T-cell (primary cell): ENCODE data around the gene TARBP1. TPM values are rescaled to one million over a fixed set of nuclear protein-coding genes. Genes with fewer than 3 reads are reported as not detected.
"Not testable (repeated sequence)": the region's sequence is repeated elsewhere in the genome, so short reads cannot be mapped to it uniquely, and the experiment has no call there.

Source experiments
- ATAC-seq, 4 experiments: fragments of 200-7000 bp in 3 of 4; fragments of 150-1000 bp in 1 of 4; cut with Tn5 transposase; replicated peaks in 1 of 4; 1 replicate in 3 of 4; 2 replicates in 1 of 4; pipeline ENCODE4 v1.10.0; 2021; ENCODE audit warnings: moderate library complexity in 3 of 4, mild to moderate bottlenecking in 2 of 4, moderate number of reproducible peaks in 1 of 4
- CTCF ChIA-PET, 2 donors: fragments of 300-600 bp; sonication (Branson Sonifier 250); formaldehyde crosslinking; loops; one replicate each; lab custom pipeline; 2022; ENCODE audit warnings: antibody characterized with exemption in 2 of 2; lab: Charles Lee
- POLR2A ChIA-PET, 2 donors: fragments of 300-600 bp; sonication (Branson Sonifier 250); formaldehyde crosslinking; loops; one replicate each; lab custom pipeline; 2022; ENCODE audit warnings: antibody characterized with exemption in 2 of 2; lab: Charles Lee
- DNase-seq, 35 experiments: peaks; one replicate each; pipeline versions ENCODE4 v3.0.0 to v3.0.0-alpha.2; 2013 to 2023
- H3K27ac ChIP-seq: one replicate; pipeline ENCODE4 v1.5.1; 2013; ENCODE audit warnings: low read length
- H3K27me3 ChIP-seq, 2 experiments: replicated peaks in 1 of 2; 1 replicate in 1 of 2; 2 replicates in 1 of 2; pipeline versions ENCODE4 v1.6.1 to v1.7.0; 2013; ENCODE audit warnings: low read length in 1 of 2, mixed read lengths in 1 of 2; ENCODE audit not compliant: control insufficient read depth in 2 of 2, insufficient read depth in 2 of 2; ENCODE audit errors: extremely low read depth in 1 of 2
- H3K36me3 ChIP-seq, 2 donors: 1 replicate in 1 of 2; 2 replicates in 1 of 2; pipeline versions ENCODE4 v1.6.1 to v1.7.0; 2013; ENCODE audit warnings: low read length in 1 of 2; ENCODE audit not compliant: control insufficient read depth in 2 of 2, insufficient read depth in 1 of 2; ENCODE audit errors: extremely low read depth in 1 of 2
- H3K4me1 ChIP-seq, 2 experiments: 1 replicate in 1 of 2; 2 replicates in 1 of 2; pipeline versions ENCODE4 v1.6.1 to v1.7.0; 2013; ENCODE audit warnings: low read length in 2 of 2, mixed read lengths in 1 of 2; ENCODE audit not compliant: insufficient read depth in 2 of 2, control insufficient read depth in 1 of 2; ENCODE audit errors: extremely low read depth in 1 of 2
- H3K4me3 ChIP-seq, 2 donors: 1 replicate in 1 of 2; 2 replicates in 1 of 2; pipeline versions ENCODE4 v1.5.1 to v1.7.0; 2013; ENCODE audit warnings: mild to moderate bottlenecking in 2 of 2, low read length in 1 of 2, moderate library complexity in 1 of 2; ENCODE audit not compliant: control insufficient read depth in 1 of 2; ENCODE audit errors: extremely low read depth in 1 of 2
- H3K9me3 ChIP-seq: 2 replicates; pipeline ENCODE4 v1.7.0; 2013
- H3K27ac Mint-ChIP-seq, 2 donors: one replicate each; pipeline ENCODE4 v1.8.0; 2020 to 2021; ENCODE audit warnings: mild to moderate bottlenecking in 2 of 2, mixed read lengths in 2 of 2
- H3K27me3 Mint-ChIP-seq, 2 donors: one replicate each; pipeline ENCODE4 v1.8.0; 2021 to 2022; ENCODE audit warnings: mixed read lengths in 2 of 2
- H3K36me3 Mint-ChIP-seq: one replicate; pipeline ENCODE4 v1.8.0; 2021; ENCODE audit warnings: mixed read lengths
- H3K4me1 Mint-ChIP-seq, 3 donors: one replicate each; pipeline ENCODE4 v1.8.0; 2020 to 2022; ENCODE audit warnings: mixed read lengths in 3 of 3, mild to moderate bottlenecking in 1 of 3
- H3K4me3 Mint-ChIP-seq, 3 donors: one replicate each; pipeline ENCODE4 v1.8.0; 2020 to 2022; ENCODE audit warnings: mild to moderate bottlenecking in 3 of 3, mixed read lengths in 3 of 3, moderate library complexity in 3 of 3
- H3K9me3 Mint-ChIP-seq, 3 donors: one replicate each; pipeline ENCODE4 v1.8.0; 2020 to 2022; ENCODE audit warnings: mixed read lengths in 3 of 3
- WGBS: methylation state at CpG from one replicate; pipeline ENCODE4 v1.1.5; 2013; ENCODE audit warnings: missing lambda C conversion rate; ENCODE audit not compliant: insufficient coverage; 5-methylcytosine and 5-hydroxymethylcytosine counted together
- total RNA-seq, 35 experiments: library from RNA in 6 of 35; stranded (reverse) in 6 of 35; fragments of 120-200 nt in 1 of 35; gene quantifications; one replicate each; pipeline versions ENCODE4 v1.2.1 to v1.2.4 and lab custom pipeline; 2013 to 2026

The TARBP1 gene
- total RNA-seq, 5 donors from 2014 or later (not counting 1 experiment from before 2014, with no cell fraction given): 33.9 to 60.7 (median 40.6) TPM

GRCh38 chr1:234368320-234369032, 110.5 kb downstream of the TARBP1 start:
- no peak overlapping the region for H3K4me3 ChIP-seq
- CTCF ChIA-PET: no interaction called here
- H3K9me3 Mint-ChIP-seq: no peaks in the 10 kb centered on the region
- H3K27me3 Mint-ChIP-seq: no peaks in the 10 kb centered on the region
- H3K36me3 ChIP-seq: no peaks in the 10 kb centered on the region
- H3K36me3 Mint-ChIP-seq: no peaks in the 10 kb centered on the region
- H3K4me3 Mint-ChIP-seq: no peak overlapping the region
- DNase-seq (peak in 6 of 35 experiments; percentile 2 to 48 (median 12)), ATAC-seq (no peak)
- peaks cover 3 to 5% of the 10 kb centered on the region in 2 experiments for H3K4me1 ChIP-seq
- no peak overlapping the region for H3K27ac ChIP-seq
- peaks cover 0 to 2% of the 10 kb centered on the region in 2 experiments for H3K27me3 ChIP-seq
- WGBS: 56% methylated on average over 6 of the region's 12 CpGs
- H3K4me1 Mint-ChIP-seq: peaks cover 16 to 34% (median 24%) of the 10 kb centered on the region in 3 donors
- POLR2A ChIA-PET: no interaction called here
- H3K27ac Mint-ChIP-seq: peak overlapping the region; percentile 45 to 65
- H3K9me3 ChIP-seq: no peaks in the 10 kb centered on the region

DNA sequence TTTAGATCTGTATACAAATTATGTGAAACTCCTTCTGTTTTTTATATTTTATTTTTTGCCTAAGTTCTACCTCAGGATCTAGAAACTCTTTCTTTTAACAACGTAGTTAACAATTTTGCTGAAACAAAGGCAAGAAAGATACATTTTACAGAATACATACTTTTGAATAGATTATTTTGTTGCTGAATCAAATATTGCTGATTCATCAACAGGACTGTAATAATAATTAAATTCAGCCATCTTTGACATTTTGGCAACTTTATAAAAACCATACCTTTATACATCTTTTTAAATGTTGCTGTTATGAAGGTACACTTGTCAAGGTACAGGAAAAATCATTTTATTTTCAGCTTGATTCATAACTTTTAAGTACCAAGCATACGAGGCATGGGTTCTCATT, 116.4 kb downstream of the TARBP1 start:
- no peak overlapping the region for H3K4me3 ChIP-seq
- no peaks in the 10 kb centered on the region for H3K9me3 ChIP-seq
- Mint-ChIP-seq H3K9me3 (no peaks in the 10 kb centered on the region), H3K27me3 (no peaks in the 10 kb centered on the region), H3K36me3 (no peaks in the 10 kb centered on the region), H3K4me1 (peaks cover 0 to 22% (median 0%) of the 10 kb centered on the region in 3 donors), H3K27ac (no peak overlapping the region), H3K4me3 (no peak overlapping the region)
- POLR2A ChIA-PET: no interaction called here
- no peak overlapping the region for H3K27ac ChIP-seq
- ATAC-seq (no peak), DNase-seq (no peak)
- peaks cover 0 to 2% of the 10 kb centered on the region in 2 experiments for H3K27me3 ChIP-seq
- no CpG with 5 or more reads among the region's 2 CpGs for WGBS
- CTCF ChIA-PET: no interaction called here
- peaks cover 2 to 4% of the 10 kb centered on the region in 2 experiments for H3K4me1 ChIP-seq
- no peaks in the 10 kb centered on the region for H3K36me3 ChIP-seq

DNA sequence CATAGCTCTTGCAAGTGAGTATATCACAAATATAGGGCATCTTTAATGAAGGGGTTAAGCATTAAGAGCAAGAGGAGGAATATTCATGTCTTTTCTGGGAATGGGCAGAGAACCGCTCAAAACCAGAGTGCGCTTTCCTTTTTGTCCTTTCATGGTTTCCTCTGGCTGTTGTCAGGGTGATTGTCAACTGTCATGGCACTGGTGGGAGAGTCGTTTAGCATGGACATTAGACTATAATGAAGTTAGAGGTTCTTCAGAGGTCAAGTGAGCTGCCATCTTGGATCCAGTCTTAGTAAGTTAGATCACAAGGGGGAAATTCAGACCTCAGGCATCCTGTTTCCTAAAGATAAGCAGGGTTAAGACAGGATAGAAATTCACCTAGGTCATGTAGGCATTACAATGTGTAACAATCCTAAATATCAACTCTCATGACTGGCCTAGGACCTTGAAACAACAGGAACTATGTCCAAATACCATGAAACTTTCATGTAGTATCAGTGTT, 117.8 kb downstream of the TARBP1 start:
- no peak overlapping the region for H3K27ac Mint-ChIP-seq
- no peaks in the 10 kb centered on the region for H3K27me3 Mint-ChIP-seq
- WGBS: 100% methylated on average over 2 of the region's 3 CpGs

GRCh38 chr1:234357831-234358230, 121.1 kb downstream of the TARBP1 start:
- peaks cover 4% of the 10 kb centered on the region in 2 experiments for H3K4me1 ChIP-seq
- H3K9me3 ChIP-seq: no peaks in the 10 kb centered on the region
- no peaks in the 10 kb centered on the region for H3K27me3 ChIP-seq
- H3K27ac ChIP-seq: no peak overlapping the region
- Mint-ChIP-seq H3K4me1 (peaks cover 0 to 26% (median 2%) of the 10 kb centered on the region in 3 donors), H3K9me3 (no peaks in the 10 kb centered on the region), H3K27ac (no peak overlapping the region), H3K4me3 (peak overlapping the region; percentile 59 to 85 (median 81)), H3K36me3 (no peaks in the 10 kb centered on the region), H3K27me3 (no peaks in the 10 kb centered on the region)
- no peaks in the 10 kb centered on the region for H3K36me3 ChIP-seq
- ATAC-seq (no peak), DNase-seq (no peak)
- ChIA-PET POLR2A (interaction anchor here (0.6 to 1.5 kb wide), 2 partner anchors 15 to 40 kb away, joined by 3 to 5 read pairs; partner anchors contain the start of gene COA6 (in 1 of the 2)), CTCF (interaction anchor here (0.6 to 1.7 kb wide), 4 partner anchors 9 to 767 kb away, joined by 3 to 5 read pairs (median 3); partner anchors contain the start of gene COA6 (in 1 of the 2))
- H3K4me3 ChIP-seq: no peak overlapping the region

More for the DNA sequence above, 117.8 kb downstream of the TARBP1 start:
- ATAC-seq (no peak), DNase-seq (no peak)
- Histone ChIP-seq H3K27ac (no peak overlapping the region), H3K4me3 (no peak overlapping the region), H3K36me3 (no peaks in the 10 kb centered on the region), H3K9me3 (no peaks in the 10 kb centered on the region), H3K4me1 (peaks cover 2 to 4% of the 10 kb centered on the region in 2 experiments), H3K27me3 (no peaks in the 10 kb centered on the region)
- peaks cover 0 to 24% (median under 1%) of the 10 kb centered on the region in 3 donors for H3K4me1 Mint-ChIP-seq
- CTCF ChIA-PET: interaction anchor here in 1 of 2 donors (0.7 kb wide), 1 partner anchor 761 kb away, joined by 3 read pairs; no protein-coding TSS in a partner anchor
- POLR2A ChIA-PET: no interaction called here
- no peaks in the 10 kb centered on the region for H3K9me3 Mint-ChIP-seq
- no peaks in the 10 kb centered on the region for H3K36me3 Mint-ChIP-seq
- no peak overlapping the region for H3K4me3 Mint-ChIP-seq

DNA sequence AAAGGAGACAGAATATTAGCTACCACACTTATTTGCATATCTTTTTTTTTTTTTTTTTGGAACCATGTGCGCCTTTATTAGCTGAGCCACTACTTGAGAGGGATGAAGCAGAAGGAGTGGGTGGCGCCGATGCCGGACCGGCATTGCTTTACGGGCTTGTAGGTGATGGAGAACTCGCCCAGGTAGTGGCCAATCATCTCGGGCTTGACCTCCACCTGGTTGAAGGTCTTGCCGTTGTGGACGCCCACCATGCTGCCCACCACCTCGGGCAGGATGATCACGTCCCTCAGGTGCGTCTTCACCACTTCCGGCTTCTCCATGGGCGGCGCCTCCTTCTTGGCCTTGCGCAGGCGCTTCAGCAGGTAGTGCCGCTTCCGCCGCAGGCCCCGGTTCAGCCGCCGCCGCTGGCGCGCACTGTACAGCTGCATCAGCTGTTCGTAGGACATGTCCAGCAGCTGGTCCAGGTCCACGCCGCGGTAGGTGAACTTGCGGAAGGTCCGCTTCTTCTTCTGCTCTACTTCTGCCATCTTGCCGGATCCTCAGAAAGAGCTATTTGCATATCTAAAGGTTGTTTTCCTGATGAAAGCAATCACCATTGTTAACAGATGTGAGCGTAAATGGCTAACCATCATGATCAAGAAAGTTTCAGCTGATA, 122.2 kb downstream of the TARBP1 start:
- POLR2A ChIA-PET: interaction anchor here in 1 of 2 donors (0.6 to 1.5 kb wide), 2 partner anchors 14 to 17 kb away, joined by 5 to 7 read pairs; partner anchors contain the start of gene COA6
- not testable (repeated sequence) for H3K9me3 Mint-ChIP-seq
- H3K27ac ChIP-seq: peak overlapping the region; percentile 6

More for the DNA sequence above, 122.2 kb downstream of the TARBP1 start:
- Mint-ChIP-seq H3K27ac (peak overlapping the region; percentile 85 to 87), H3K4me3 (peak overlapping the region; percentile 59 to 85 (median 81)), H3K4me1 (peaks cover 0 to 26% (median 2%) of the 10 kb centered on the region in 3 donors)
- not testable (repeated sequence) for H3K27me3 ChIP-seq, H3K4me1 ChIP-seq, H3K36me3 Mint-ChIP-seq, H3K36me3 ChIP-seq, H3K27me3 Mint-ChIP-seq, H3K9me3 ChIP-seq
- WGBS: 69% methylated on average over 33 of the region's 35 CpGs
- ATAC-seq (peak; percentile 66 to 88 (median 78)), DNase-seq (peak in 33 of 35 experiments; percentile 8 to 69 (median 41))
- H3K4me3 ChIP-seq: peak overlapping the region in 1 of 2 donors; percentile 41
- CTCF ChIA-PET: interaction anchor here in 1 of 2 donors (0.9 to 1.7 kb wide), 3 partner anchors 15 to 144 kb away, joined by 3 to 5 read pairs (median 4); no protein-coding TSS in a partner anchor
